Pancreas (tissue), 10 donors: Measurements from ENCODE around the gene TCF7. TPM values are rescaled to one million over a fixed set of nuclear protein-coding genes. Genes with fewer than 3 reads are reported as not detected.

ENCODE experiments used
- ATAC-seq, 4 donors: fragments of 200-7000 bp; cut with Tn5 transposase; one replicate each; pipeline versions ENCODE4 v1.8.0 to v1.9.1; 2020; ENCODE audit warnings: mild to moderate bottlenecking in 4 of 4, moderate library complexity in 4 of 4
- DNase-seq, 6 donors: peaks; one replicate each; pipeline ENCODE4 v3.0.0-alpha.2; 2020
- FAIRE-seq: peaks from 2 replicates; lab custom pipeline; 2012; peaks lifted over from hg19 to GRCh38; lab: Jason Lieb, UNC
- H3K27ac ChIP-seq, 4 donors: fragments of 200-600 bp; sonication (generic); 1 replicate in 3 of 4; 2 replicates in 1 of 4; pipeline versions ENCODE4 v1.5.0 to v1.8.0; 2020
- H3K27me3 ChIP-seq, 4 donors: fragments of 200-600 bp; one replicate each; pipeline ENCODE4 v1.8.0; 2021
- H3K36me3 ChIP-seq, 3 donors: fragments of 200-600 bp; sonication (generic) in 1 of 3; one replicate each; pipeline versions ENCODE4 v1.5.0 to v1.8.0; 2020 to 2021
- H3K4me1 ChIP-seq, 3 donors: fragments of 200-600 bp; one replicate each; pipeline ENCODE4 v1.8.0; 2021
- H3K4me3 ChIP-seq, 4 donors: fragments of 200-600 bp; sonication (generic) in 2 of 4; one replicate each; pipeline versions ENCODE4 v1.5.0 to v1.8.0; 2020 to 2021
- H3K9me3 ChIP-seq, 4 donors: fragments of 200-600 bp; one replicate each; pipeline ENCODE4 v1.8.0; 2021
- CTCF ChIP-seq, 4 donors: fragments of 200-600 bp; sonication (generic) in 3 of 4; IDR thresholded peaks; one replicate each; pipeline versions ENCODE4 v1.5.0 to v1.8.0; 2021; ENCODE audit warnings: antibody characterized with exemption in 4 of 4
- WGBS, 2 donors: extraction: QIAGEN DNeasy Blood & Tissue Kit; methylation state at CpG; one replicate each; pipeline ENCODE4 v1.1.7; 2013; 5-methylcytosine and 5-hydroxymethylcytosine counted together
- intact Hi-C, 3 donors: fragments of 100-400 bp; cut with DNase I; formaldehyde crosslinking; loops; one replicate each; pipeline versions ENCODE4 v1.11.1 to v1.14.2; 2022
- polyA plus RNA-seq, 2 donors: library from polyadenylated mRNA; stranded (reverse); fragments of 200-250 nt; gene quantifications; one replicate each; pipeline ENCODE4 v1.2.3, GENCODE V29; 2013
- total RNA-seq, 6 donors: library from RNA; stranded (reverse); fragmentation: NEBNext Ultra II Directional in 4 of 6; extraction: Animal tissue kit (Norgen Biotek cat#: 25700) in 4 of 6; gene quantifications; one replicate each; pipeline versions ENCODE4 v1.2.1 to v1.2.4, GENCODE V29; 2021 to 2023
- donor health status: healthy with polysubstance abuse.
- donor health status: DM: no; HTN: no; CAD: no; lungs with moderate emphysema.
- donor health status: DM: no; HTN: no; CAD: no.
- donor health status: control.
- donor health status: control.
- donor health status: Bipolar disorder and iron deficiency.
- donor health status: DM: yes; HTN: yes; CAD: no.
- donor health status: DM: no; HTN: no; CAD: no.
- donor health status: DM: no; HTN: no; CAD: no.
- donor health status: DM: yes; HTN: yes; CAD: no.

The TCF7 gene
- total and polyA plus RNA-seq, 8 donors, result 1.9 to 13.1 (median 6.9) TPM

DNA sequence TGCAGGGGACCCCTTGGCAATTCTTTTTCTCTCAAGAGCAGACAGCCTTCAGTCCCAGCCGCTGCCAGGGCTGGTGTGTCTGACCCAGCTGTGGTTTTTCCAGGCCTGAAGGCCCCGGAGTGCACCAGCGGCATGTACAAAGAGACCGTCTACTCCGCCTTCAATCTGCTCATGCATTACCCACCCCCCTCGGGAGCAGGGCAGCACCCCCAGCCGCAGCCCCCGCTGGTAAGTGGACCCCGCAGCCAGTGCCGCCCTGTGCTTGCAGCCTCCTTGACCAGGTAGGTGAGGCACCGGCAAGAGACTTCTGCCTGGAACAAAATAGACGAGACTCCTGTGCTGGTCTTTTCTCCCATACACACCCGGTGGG is 1.3 kb downstream of the TCF7 start:
- intact Hi-C loops, result no loop called here
- ATAC-seq (peak; percentile 46 to 69 (median 60)), DNase-seq (peak in 3 of 6 donors; percentile 58 to 79 (median 71))

GRCh38 chr5:134116286-134116685 is 1.8 kb downstream of the TCF7 start:
- Histone ChIP-seq H3K27ac (no peak overlapping the region), H3K27me3 (no peaks in the 10 kb centered on the region), H3K4me1 (peaks cover 0 to 4% (median 0%) of the 10 kb centered on the region in 3 donors), H3K9me3 (no peaks in the 10 kb centered on the region), H3K4me3 (peak overlapping the region in 1 of 4 donors; percentile 69), H3K36me3 (no peaks in the 10 kb centered on the region)
- no peak for DNase-seq
- 83 to 85% methylated on average over 10 of the region's 10 CpGs for WGBS, 2 donors
- TF ChIP-seq CTCF (IDR thresholded peaks at IDR 0.05), result no peak
- no peak for ATAC-seq
- no peak for FAIRE-seq
- intact Hi-C loops, result no loop called here

More for the DNA sequence above, 1.3 kb downstream of the TCF7 start:
- Histone ChIP-seq H3K4me3 (peak overlapping the region; percentile 10 to 69 (median 50)), H3K27ac (peak overlapping the region; percentile 35 to 61 (median 43)), H3K27me3 (no peaks in the 10 kb centered on the region), H3K4me1 (peaks cover 0 to 4% (median 0%) of the 10 kb centered on the region in 3 donors), H3K9me3 (no peaks in the 10 kb centered on the region), H3K36me3 (no peaks in the 10 kb centered on the region)
- WGBS, 2 donors, result 37 to 46% methylated on average over 13 of the region's 13 CpGs
- no peak for TF ChIP-seq CTCF (IDR thresholded peaks at IDR 0.05)
- FAIRE-seq, result no peak

- WGBS, 2 donors, result 88 to 90% methylated on average over 12 of the region's 12 CpGs
- Histone ChIP-seq H3K27me3 (no peaks in the 10 kb centered on the region), H3K4me3 (no peak overlapping the region), H3K36me3 (no peaks in the 10 kb centered on the region), H3K4me1 (peaks cover 0 to 4% (median 0%) of the 10 kb centered on the region in 3 donors), H3K9me3 (no peaks in the 10 kb centered on the region), H3K27ac (no peak overlapping the region)
- no peak for DNase-seq
- no peak for TF ChIP-seq CTCF (IDR thresholded peaks at IDR 0.05)
- no peak for FAIRE-seq
- ATAC-seq, result no peak
- intact Hi-C loops, result no loop called here
Measured at GRCh38 chr5:134116789-134117761, 2.6 kb downstream of the TCF7 start.

DNA sequence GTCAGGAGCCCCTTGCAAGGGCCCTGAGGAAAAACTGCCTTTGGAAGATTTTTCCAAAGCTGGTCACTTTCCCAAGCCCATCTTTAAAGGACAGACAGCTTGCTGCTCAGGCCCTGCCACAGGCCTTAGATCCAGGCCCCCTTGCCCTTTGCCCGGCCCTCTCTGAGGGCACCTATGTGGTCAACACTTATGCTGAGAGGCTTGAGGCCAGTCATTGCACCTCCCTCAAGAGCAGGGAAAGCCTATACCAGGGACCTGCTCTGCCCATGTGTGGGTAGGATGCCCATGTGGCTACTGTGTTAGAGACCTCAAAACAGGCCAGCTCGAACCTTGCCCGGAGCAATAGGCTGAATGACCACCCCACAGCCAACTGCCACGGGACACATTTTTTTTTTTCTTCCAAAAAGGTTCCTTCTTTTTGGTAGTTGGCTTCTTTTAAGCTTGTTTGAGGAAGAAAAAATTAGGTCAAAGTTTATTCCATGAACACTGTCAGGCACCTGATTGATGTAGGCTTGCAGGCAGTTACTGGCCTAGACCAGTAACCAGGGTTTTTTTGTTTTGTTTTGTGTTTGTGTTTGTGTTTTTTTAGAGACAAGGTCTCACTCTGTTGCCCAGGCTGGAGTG is 3.8 kb downstream of the TCF7 start:
- Histone ChIP-seq H3K27me3 (no peaks in the 10 kb centered on the region), H3K4me3 (no peak overlapping the region), H3K27ac (no peak overlapping the region), H3K4me1 (peaks cover 0 to 4% (median 0%) of the 10 kb centered on the region in 3 donors), H3K36me3 (no peaks in the 10 kb centered on the region), H3K9me3 (no peaks in the 10 kb centered on the region)
- 89 to 97% methylated on average over 4 of the region's 4 CpGs for WGBS, 2 donors
- no peak for DNase-seq
- no peak for ATAC-seq
- FAIRE-seq, result no peak
- no peak for TF ChIP-seq CTCF (IDR thresholded peaks at IDR 0.05)
- intact Hi-C loops, result no loop called here
